M059J (cell line): ENCODE measurements around the gene CCDC137. TPM values are rescaled to one million over a fixed set of nuclear protein-coding genes. Genes with fewer than 3 reads are reported as not detected.

Experiments
- DNase-seq: peaks from one replicate; pipeline ENCODE4 v3.0.0-alpha.2; 2012; ENCODE audit warnings: low read depth
- total RNA-seq: library from RNA; depleted of rRNA; stranded (reverse); fragments of >200 nt; shearing (Covaris generic); gene quantifications from 2 replicates; pipeline ENCODE4 v1.2.3, GENCODE V29; 2014

Gene CCDC137
- total RNA-seq, 1 experiment from 2014 or later, result 32.1 TPM

GRCh38 chr17:81701288-81702071 is 34.9 kb downstream of the CCDC137 start:
- no peak for DNase-seq

- peak; percentile 91 for DNase-seq
Observed at GRCh38 chr17:81702934-81703746, 36.6 kb downstream of the CCDC137 start, which contains the start of gene MRPL12. MRPL12 (plus strand) TSS chr17:81703367; CDS start chr17:81703502, 135 bp downstream.

- no peak for DNase-seq
Observed at GRCh38 chr17:81703747-81704654, 37.5 kb downstream of the CCDC137 start.

- DNase-seq, result no peak
Observed at GRCh38 chr17:81705518-81706231, 39.1 kb downstream of the CCDC137 start.

- no peak for DNase-seq
Observed at GRCh38 chr17:81706232-81706611, 39.7 kb downstream of the CCDC137 start.

- DNase-seq, result no peak
Observed at GRCh38 chr17:81706757-81707624, 40.5 kb downstream of the CCDC137 start.

GRCh38 chr17:81707725-81708646 is 41.4 kb downstream of the CCDC137 start:
- DNase-seq, result no peak

GRCh38 chr17:81708739-81709185 is 42.2 kb downstream of the CCDC137 start:
- DNase-seq, result no peak

- DNase-seq, result no peak
Observed at GRCh38 chr17:81710514-81711308, 44.2 kb downstream of the CCDC137 start.

GRCh38 chr17:81711814-81712467 is 45.4 kb downstream of the CCDC137 start, which contains the start of gene SLC25A10:
SLC25A10 (plus strand) TSS chr17:81712284; CDS start chr17:81712427, 143 bp downstream.
- DNase-seq, result peak; percentile 88

GRCh38 chr17:81712468-81713003 is 46.0 kb downstream of the CCDC137 start:
- peak; percentile 50 for DNase-seq

- peak; percentile 35 for DNase-seq
Observed at GRCh38 chr17:81713004-81713555, 46.5 kb downstream of the CCDC137 start.

GRCh38 chr17:81713556-81714411 is 47.2 kb downstream of the CCDC137 start:
- DNase-seq, result no peak

- no peak for DNase-seq
Observed at GRCh38 chr17:81714412-81715106, 48.0 kb downstream of the CCDC137 start.
